Activated naive CD8-positive, alpha-beta T cell (primary cell): ENCODE data around the gene CORIN.
"Not testable (repeated sequence)": the region's sequence is repeated elsewhere in the genome, so short reads cannot be mapped to it uniquely, and the experiment has no call there.

ENCODE experiments used
- H3K27ac Mint-ChIP-seq: one replicate; pipeline ENCODE4 v1.8.0; 2021; ENCODE audit warnings: mixed read lengths
- H3K27me3 Mint-ChIP-seq: one replicate; pipeline ENCODE4 v1.8.0; 2021; ENCODE audit warnings: mixed read lengths
- H3K36me3 Mint-ChIP-seq: one replicate; pipeline ENCODE4 v1.8.0; 2021; ENCODE audit warnings: mixed read lengths
- H3K4me1 Mint-ChIP-seq: one replicate; pipeline ENCODE4 v1.8.0; 2021; ENCODE audit warnings: low read depth, mixed read lengths
- H3K4me3 Mint-ChIP-seq: one replicate; pipeline ENCODE4 v1.8.0; 2021; ENCODE audit warnings: mild to moderate bottlenecking, mixed read lengths
- H3K9me3 Mint-ChIP-seq: one replicate; pipeline ENCODE4 v1.8.0; 2021; ENCODE audit warnings: low read depth, mixed read lengths

Gene CORIN

GRCh38 chr4:47561331-47561730 is 276.5 kb downstream of the CORIN start:
- no peak overlapping the region for H3K4me3 Mint-ChIP-seq
- H3K27me3 Mint-ChIP-seq, result no peaks in the 10 kb centered on the region
- H3K4me1 Mint-ChIP-seq, result no peaks in the 10 kb centered on the region
- H3K9me3 Mint-ChIP-seq, result no peaks in the 10 kb centered on the region
- peaks cover 4% of the 10 kb centered on the region for H3K36me3 Mint-ChIP-seq
- H3K27ac Mint-ChIP-seq, result no peak overlapping the region

GRCh38 chr4:47560682-47561081 is 277.2 kb downstream of the CORIN start:
- Mint-ChIP-seq H3K27ac (no peak overlapping the region), H3K4me1 (no peaks in the 10 kb centered on the region), H3K36me3 (peaks cover 4% of the 10 kb centered on the region), H3K4me3 (no peak overlapping the region), H3K27me3 (no peaks in the 10 kb centered on the region), H3K9me3 (no peaks in the 10 kb centered on the region)

- Mint-ChIP-seq H3K4me1 (no peaks in the 10 kb centered on the region), H3K4me3 (no peak overlapping the region), H3K27ac (no peak overlapping the region), H3K27me3 (no peaks in the 10 kb centered on the region), H3K36me3 (peaks cover 5% of the 10 kb centered on the region), H3K9me3 (no peaks in the 10 kb centered on the region)
Measured at GRCh38 chr4:47557255-47557654, 280.6 kb downstream of the CORIN start.

GRCh38 chr4:47555920-47556319 is 281.9 kb downstream of the CORIN start:
- not testable (repeated sequence) for H3K9me3 Mint-ChIP-seq, H3K27ac Mint-ChIP-seq, H3K4me1 Mint-ChIP-seq, H3K27me3 Mint-ChIP-seq, H3K4me3 Mint-ChIP-seq, H3K36me3 Mint-ChIP-seq

GRCh38 chr4:47553329-47554125 is 284.3 kb downstream of the CORIN start:
- Mint-ChIP-seq H3K4me3 (no peak overlapping the region), H3K36me3 (peaks cover 10% of the 10 kb centered on the region), H3K27ac (no peak overlapping the region), H3K4me1 (no peaks in the 10 kb centered on the region), H3K27me3 (no peaks in the 10 kb centered on the region), H3K9me3 (no peaks in the 10 kb centered on the region)

- Mint-ChIP-seq H3K27me3 (no peaks in the 10 kb centered on the region), H3K4me1 (no peaks in the 10 kb centered on the region), H3K36me3 (peaks cover 18% of the 10 kb centered on the region), H3K27ac (no peak overlapping the region), H3K4me3 (no peak overlapping the region), H3K9me3 (no peaks in the 10 kb centered on the region)
Measured at GRCh38 chr4:47551682-47552081, 286.2 kb downstream of the CORIN start.

GRCh38 chr4:47550899-47551548 is 286.8 kb downstream of the CORIN start:
- Mint-ChIP-seq H3K9me3 (no peaks in the 10 kb centered on the region), H3K4me1 (no peaks in the 10 kb centered on the region), H3K27ac (no peak overlapping the region), H3K4me3 (no peak overlapping the region), H3K27me3 (no peaks in the 10 kb centered on the region), H3K36me3 (peaks cover 22% of the 10 kb centered on the region)

GRCh38 chr4:47550357-47550756 is 287.5 kb downstream of the CORIN start:
- not testable (repeated sequence) for H3K4me1 Mint-ChIP-seq, H3K27ac Mint-ChIP-seq, H3K27me3 Mint-ChIP-seq, H3K9me3 Mint-ChIP-seq, H3K4me3 Mint-ChIP-seq
- peaks cover 23% of the 10 kb centered on the region for H3K36me3 Mint-ChIP-seq
